ENCODE measurements around the gene L3MBTL4.

DNA sequence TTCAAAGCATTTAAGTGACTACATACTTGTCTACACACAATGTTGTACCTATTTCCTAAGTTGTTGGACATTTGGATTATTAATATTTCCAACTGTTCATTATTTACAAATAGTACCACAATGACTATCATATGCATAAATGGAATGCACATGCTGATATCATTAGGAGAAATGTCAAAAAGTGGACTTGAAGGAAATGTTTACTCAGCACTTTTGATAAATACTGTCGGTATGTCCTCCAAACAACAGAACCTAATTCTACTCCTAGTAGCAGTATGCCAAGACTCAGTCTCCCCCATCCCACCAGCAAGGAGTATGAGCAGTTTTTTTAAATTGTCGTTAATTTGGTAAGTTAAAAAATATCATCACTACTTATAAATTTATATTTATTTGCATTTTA, 116.8 kb downstream of the L3MBTL4 start:
- TF ChIP-seq, protein P1, sequence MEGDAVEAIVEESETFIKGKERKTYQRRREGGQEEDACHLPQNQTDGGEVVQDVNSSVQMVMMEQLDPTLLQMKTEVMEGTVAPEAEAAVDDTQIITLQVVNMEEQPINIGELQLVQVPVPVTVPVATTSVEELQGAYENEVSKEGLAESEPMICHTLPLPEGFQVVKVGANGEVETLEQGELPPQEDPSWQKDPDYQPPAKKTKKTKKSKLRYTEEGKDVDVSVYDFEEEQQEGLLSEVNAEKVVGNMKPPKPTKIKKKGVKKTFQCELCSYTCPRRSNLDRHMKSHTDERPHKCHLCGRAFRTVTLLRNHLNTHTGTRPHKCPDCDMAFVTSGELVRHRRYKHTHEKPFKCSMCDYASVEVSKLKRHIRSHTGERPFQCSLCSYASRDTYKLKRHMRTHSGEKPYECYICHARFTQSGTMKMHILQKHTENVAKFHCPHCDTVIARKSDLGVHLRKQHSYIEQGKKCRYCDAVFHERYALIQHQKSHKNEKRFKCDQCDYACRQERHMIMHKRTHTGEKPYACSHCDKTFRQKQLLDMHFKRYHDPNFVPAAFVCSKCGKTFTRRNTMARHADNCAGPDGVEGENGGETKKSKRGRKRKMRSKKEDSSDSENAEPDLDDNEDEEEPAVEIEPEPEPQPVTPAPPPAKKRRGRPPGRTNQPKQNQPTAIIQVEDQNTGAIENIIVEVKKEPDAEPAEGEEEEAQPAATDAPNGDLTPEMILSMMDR (IDR thresholded peaks at IDR 0.05), result no peak
- no peak for TF ChIP-seq POLR2A (IDR thresholded peaks at IDR 0.05)

All from heart left ventricle (tissue), 13 donors.